ENCODE data around the gene DPP3. TPM values are rescaled to one million over a fixed set of nuclear protein-coding genes. Genes with fewer than 3 reads are reported as not detected.

DPP3 gene
- 78.1 and 88.9 TPM in 2 replicates for total RNA-seq

GRCh38 chr11:66480117-66480938 is at the start of gene DPP3:
TSS of gene DPP3 (plus strand) at chr11:66480434. CDS start at chr11:66482201, 1,767 bp downstream.

GRCh38 chr11:66438504-66439466 is 41.4 kb upstream of the DPP3 start, which contains the start of gene MRPL11:
TSS of gene MRPL11 (minus strand) at chr11:66438848. CDS start at chr11:66438754, 94 bp downstream.

GRCh38 chr11:66466225-66467033 is 13.8 kb upstream of the DPP3 start, which contains the start of gene PELI3:
TSS of gene PELI3 (plus strand) at chr11:66466905. CDS start at chr11:66468129, 1,224 bp downstream.

GRCh38 chr11:66510271-66510989 is 30.2 kb downstream of the DPP3 start, which contains the start of gene BBS1:
TSS of gene BBS1 (plus strand) at chr11:66510635. CDS start at chr11:66510660, 25 bp downstream.

GRCh38 chr11:66545701-66546367 is 65.6 kb downstream of the DPP3 start, which contains the start of gene ZDHHC24:
TSS of gene ZDHHC24 (minus strand) at chr11:66546048. CDS start at chr11:66546003, 45 bp downstream.

GRCh38 chr11:66546368-66546965 is 66.2 kb downstream of the DPP3 start, which contains the start of gene ACTN3:
TSS of gene ACTN3 (plus strand) at chr11:66546903. CDS start at chr11:66546938, 35 bp downstream.

Other genes starting within 250 kb of the DPP3 start
- gene KLC2, start 222.7 kb upstream of the DPP3 start, total RNA-seq: 15.7 and 17.4 TPM in 2 replicates
- gene RAB1B, start 211.8 kb upstream of the DPP3 start, total RNA-seq: 170 and 183 TPM in 2 replicates
- not detected in 2 replicates for gene CNIH2, start 202.3 kb upstream of the DPP3 start, total RNA-seq
- gene YIF1A, start 191.3 kb upstream of the DPP3 start, total RNA-seq: 108 and 132 TPM in 2 replicates
- gene TMEM151A, start 188.5 kb upstream of the DPP3 start, total RNA-seq: under 0.01 TPM in 1 of 2 replicates, not detected in the other
- 0.07 and 0.25 TPM in 2 replicates for gene CD248, start 163.4 kb upstream of the DPP3 start, total RNA-seq
- gene RIN1, start 144.0 kb upstream of the DPP3 start, total RNA-seq: 11.2 and 17.5 TPM in 2 replicates
- gene BRMS1, start 135.3 kb upstream of the DPP3 start, total RNA-seq: 88.5 and 93.7 TPM in 2 replicates
- 23.2 and 23.9 TPM in 2 replicates for gene B4GAT1, start 132.8 kb upstream of the DPP3 start, total RNA-seq
- gene SLC29A2, start 108.7 kb upstream of the DPP3 start, total RNA-seq: 0.13 and 0.30 TPM in 2 replicates
- not detected in 2 replicates for gene NPAS4, start 59.4 kb upstream of the DPP3 start, total RNA-seq
- 88.5 and 94.8 TPM in 2 replicates for gene MRPL11, start 41.6 kb upstream of the DPP3 start, total RNA-seq
- gene PELI3, start 13.5 kb upstream of the DPP3 start, total RNA-seq: 3.9 and 6.1 TPM in 2 replicates
- 15.7 and 17.3 TPM in 2 replicates for gene BBS1, start 30.2 kb downstream of the DPP3 start, total RNA-seq
- 21.1 and 25.0 TPM in 2 replicates for gene ZDHHC24, start 65.6 kb downstream of the DPP3 start, total RNA-seq
- not detected in 2 replicates for gene ACTN3, start 66.5 kb downstream of the DPP3 start, total RNA-seq
- gene CTSF, start 88.2 kb downstream of the DPP3 start, total RNA-seq: 7.4 and 8.3 TPM in 2 replicates
- 0.05 TPM in 1 of 2 replicates, not detected in the other for gene CCDC87, start 112.6 kb downstream of the DPP3 start, total RNA-seq
- gene CCS, start 112.8 kb downstream of the DPP3 start, total RNA-seq: 14.0 and 23.7 TPM in 2 replicates
- 48.3 and 55.6 TPM in 2 replicates for gene RBM14, start 136.2 kb downstream of the DPP3 start, total RNA-seq
- 101 and 107 TPM in 2 replicates for gene RBM4, start 158.3 kb downstream of the DPP3 start, total RNA-seq
- gene RBM4B, start 197.5 kb downstream of the DPP3 start, total RNA-seq: 10.9 and 15.3 TPM in 2 replicates
- 6.3 and 21.5 TPM in 2 replicates for gene SPTBN2, start 248.8 kb downstream of the DPP3 start, total RNA-seq

All from mammary microvascular endothelial cell (primary cell).